ENCODE measurements around the gene USP49. TPM values are rescaled to one million over a fixed set of nuclear protein-coding genes. Genes with fewer than 3 reads are reported as not detected.

The USP49 gene
- total and polyA plus RNA-seq, 2 of the 13 experiments (the other 11 are each of a cell fraction or from before 2014, with no cell fraction given) = 2.9 to 4.3 TPM

DNA sequence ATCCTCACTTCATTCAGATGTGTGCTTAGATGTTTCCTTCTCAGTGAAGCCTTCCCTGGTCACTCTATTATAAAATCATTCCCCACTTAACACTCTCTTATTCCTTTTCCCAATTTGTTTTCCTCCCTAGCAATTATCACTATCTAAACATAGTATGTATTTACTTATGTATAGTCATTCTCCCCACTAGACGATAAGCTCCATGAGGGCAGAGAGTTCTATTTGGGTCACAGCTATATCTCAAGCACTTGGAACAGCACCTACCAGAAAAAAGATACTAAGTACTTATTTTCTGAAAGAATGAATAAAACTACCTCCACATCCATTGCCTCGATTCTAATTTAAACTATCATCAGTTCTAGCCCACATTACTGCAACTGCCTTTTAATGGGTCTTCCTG is 36.5 kb downstream of the USP49 start:
- CTCF ChIA-PET (ENCODE audit: low intra/inter-chr PET ratio, low total read pairs) = no interaction called here
- FAIRE-seq = no peak
- POLR2A ChIA-PET = no interaction called here

More for the DNA sequence above, 36.5 kb downstream of the USP49 start:
- Histone ChIP-seq H4K20me1 (ENCODE audit: insufficient read depth, low read length) (no peaks in the 10 kb centered on the region), H3K79me2 (ENCODE audit: insufficient read depth, low read length) (no peaks in the 10 kb centered on the region), H3K9ac (ENCODE audit: insufficient read depth, low read depth, low read length) (no peak overlapping the region), H3K4me1 (ENCODE audit: insufficient read depth, low read length) (no peaks in the 10 kb centered on the region), H3K9me3 (ENCODE audit: low read length) (no peaks in the 10 kb centered on the region), H3K36me3 (replicated peaks in 1 of 2; ENCODE audit: control insufficient read depth in 1 of 2, insufficient read depth in 2 of 2, low read length in 2 of 2) (no peaks in the 10 kb centered on the region), H3K27ac (ENCODE audit: extremely low read length, insufficient read depth, low read length) (no peak overlapping the region), H3K4me3 (replicated peaks in 1 of 3; ENCODE audit: insufficient read depth in 1 of 3, low read depth in 2 of 3, low read length in 3 of 3) (no peak overlapping the region), H3K4me2 (ENCODE audit: low read depth, low read length) (no peak overlapping the region), H2AFZ (ENCODE audit: low read length) (no peak overlapping the region), H3K27me3 (ENCODE audit: control insufficient read depth in 1 of 2, insufficient read depth in 2 of 2, low read length in 2 of 2) (no peaks in the 10 kb centered on the region)
- TF ChIP-seq SIN3A (IDR thresholded peaks at IDR 0.05; ENCODE audit: borderline replicate concordance, low read depth, low read length) = no peak
- TF ChIP-seq, protein P1, sequence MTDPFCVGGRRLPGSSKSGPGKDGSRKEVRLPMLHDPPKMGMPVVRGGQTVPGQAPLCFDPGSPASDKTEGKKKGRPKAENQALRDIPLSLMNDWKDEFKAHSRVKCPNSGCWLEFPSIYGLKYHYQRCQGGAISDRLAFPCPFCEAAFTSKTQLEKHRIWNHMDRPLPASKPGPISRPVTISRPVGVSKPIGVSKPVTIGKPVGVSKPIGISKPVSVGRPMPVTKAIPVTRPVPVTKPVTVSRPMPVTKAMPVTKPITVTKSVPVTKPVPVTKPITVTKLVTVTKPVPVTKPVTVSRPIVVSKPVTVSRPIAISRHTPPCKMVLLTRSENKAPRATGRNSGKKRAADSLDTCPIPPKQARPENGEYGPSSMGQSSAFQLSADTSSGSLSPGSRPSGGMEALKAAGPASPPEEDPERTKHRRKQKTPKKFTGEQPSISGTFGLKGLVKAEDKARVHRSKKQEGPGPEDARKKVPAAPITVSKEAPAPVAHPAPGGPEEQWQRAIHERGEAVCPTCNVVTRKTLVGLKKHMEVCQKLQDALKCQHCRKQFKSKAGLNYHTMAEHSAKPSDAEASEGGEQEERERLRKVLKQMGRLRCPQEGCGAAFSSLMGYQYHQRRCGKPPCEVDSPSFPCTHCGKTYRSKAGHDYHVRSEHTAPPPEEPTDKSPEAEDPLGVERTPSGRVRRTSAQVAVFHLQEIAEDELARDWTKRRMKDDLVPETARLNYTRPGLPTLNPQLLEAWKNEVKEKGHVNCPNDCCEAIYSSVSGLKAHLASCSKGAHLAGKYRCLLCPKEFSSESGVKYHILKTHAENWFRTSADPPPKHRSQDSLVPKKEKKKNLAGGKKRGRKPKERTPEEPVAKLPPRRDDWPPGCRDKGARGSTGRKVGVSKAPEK (CRISPR knock-in tag; IDR thresholded peaks at IDR 0.05; ENCODE audit: borderline replicate concordance) = no peak
- no peak for TF ChIP-seq ZNF781 (CRISPR knock-in tag; IDR thresholded peaks at IDR 0.05; ENCODE audit: borderline replicate concordance, not compliant biosample characterization)
- TF ChIP-seq SP1 (IDR thresholded peaks at IDR 0.05) = no peak
- no peak for TF ChIP-seq SP1 (CRISPR knock-in tag; IDR thresholded peaks at IDR 0.05)
- TF ChIP-seq AGO2 (optimal IDR thresholded peaks at IDR 0.05; ENCODE audit: low read depth, low read length) = no peak
- no peak for TF ChIP-seq JDP2 (CRISPR knock-in tag; IDR thresholded peaks at IDR 0.05; ENCODE audit: borderline replicate concordance)
- no peak for TF ChIP-seq HOXA5 (CRISPR knock-in tag; IDR thresholded peaks at IDR 0.05)
- TF ChIP-seq, protein P2, sequence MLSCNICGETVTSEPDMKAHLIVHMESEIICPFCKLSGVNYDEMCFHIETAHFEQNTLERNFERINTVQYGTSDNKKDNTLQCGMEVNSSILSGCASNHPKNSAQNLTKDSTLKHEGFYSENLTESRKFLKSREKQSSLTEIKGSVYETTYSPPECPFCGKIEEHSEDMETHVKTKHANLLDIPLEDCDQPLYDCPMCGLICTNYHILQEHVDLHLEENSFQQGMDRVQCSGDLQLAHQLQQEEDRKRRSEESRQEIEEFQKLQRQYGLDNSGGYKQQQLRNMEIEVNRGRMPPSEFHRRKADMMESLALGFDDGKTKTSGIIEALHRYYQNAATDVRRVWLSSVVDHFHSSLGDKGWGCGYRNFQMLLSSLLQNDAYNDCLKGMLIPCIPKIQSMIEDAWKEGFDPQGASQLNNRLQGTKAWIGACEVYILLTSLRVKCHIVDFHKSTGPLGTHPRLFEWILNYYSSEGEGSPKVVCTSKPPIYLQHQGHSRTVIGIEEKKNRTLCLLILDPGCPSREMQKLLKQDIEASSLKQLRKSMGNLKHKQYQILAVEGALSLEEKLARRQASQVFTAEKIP (CRISPR knock-in tag; IDR thresholded peaks at IDR 0.05; ENCODE audit: borderline replicate concordance) = no peak
- no peak for TF ChIP-seq POLR2A (IDR thresholded peaks at IDR 0.05; ENCODE audit: insufficient read depth in 1 of 2, low read depth in 2 of 2, low read length in 2 of 2)
- TF ChIP-seq NFIC (IDR thresholded peaks at IDR 0.05; ENCODE audit: low read length) = no peak
- TF ChIP-seq ADNP (CRISPR knock-in tag; IDR thresholded peaks at IDR 0.05) = no peak
- no peak for TF ChIP-seq FOSL2 (CRISPR knock-in tag; IDR thresholded peaks at IDR 0.05)
- TF ChIP-seq ZNF30 (CRISPR knock-in tag; IDR thresholded peaks at IDR 0.05) = no peak
- no peak for TF ChIP-seq SRSF1 (optimal IDR thresholded peaks at IDR 0.05; ENCODE audit: low read depth, low read length)
- ATAC-seq = no peak
- 54% methylated on average over 2 of the region's 2 CpGs for WGBS (ENCODE audit: low lambda C conversion rate)
- intact Hi-C loops (cut with micrococcal nuclease; ENCODE audit: unreplicated experiment) (no loop called here), in situ Hi-C loops (cut with HindIII; ENCODE audit: extremely low pct_ligation_motif_present, low pct_unique_long_range_greater_than_20kb) (no loop called here)
- no peak for DNase-seq (ENCODE audit: low spot score)
- BruUV-seq (replicated peaks) = no TSS peak
